Endothelial cell of umbilical vein (primary cell): ENCODE results near the gene CYP21A2. TPM values are rescaled to one million over a fixed set of nuclear protein-coding genes. Genes with fewer than 3 reads are reported as not detected.

ENCODE experiments used
- BruUV-seq: library from RNA; stranded (reverse); fragments of 400-500 nt; replicated peaks from 2 replicates; lab custom pipeline; 2021; lab: Mats Ljungman, UMichigan
- CTCF ChIA-PET: fragments of 300-600, 350-600 bp; sonication (Branson Sonifier 250); formaldehyde crosslinking; loops from one replicate; lab custom pipeline; 2021; ENCODE audit warnings: antibody characterized with exemption, inconsistent platforms; lab: Charles Lee
- POLR2A ChIA-PET: fragments of 300-600, 350-600 bp; sonication (Branson Sonifier 250); formaldehyde crosslinking; loops from one replicate; lab custom pipeline; 2021; ENCODE audit warnings: antibody characterized with exemption, inconsistent platforms; lab: Charles Lee
- DNase-seq: peaks from one replicate; pipeline ENCODE4 v3.0.0-alpha.2; 2011; ENCODE audit warnings: low read depth, low spot score
- FAIRE-seq: peaks from 2 replicates; lab custom pipeline; 2011; peaks lifted over from hg19 to GRCh38; lab: Jason Lieb, UNC
- H2AFZ ChIP-seq: 2 replicates; pipeline ENCODE4 v1.6.0; 2012; ENCODE audit warnings: low read depth, low read length, control low read depth, inconsistent platforms
- H3K27ac ChIP-seq: 2 replicates; pipeline ENCODE4 v1.5.1; 2011; ENCODE audit warnings: low read depth, mild to moderate bottlenecking, control low read depth, low read length, moderate library complexity; ENCODE audit not compliant: insufficient read depth
- H3K27me3 ChIP-seq, 2 experiments: 2 replicates each; pipeline versions ENCODE4 v1.6.0 to v1.6.1; 2011; ENCODE audit warnings: low read length in 2 of 2, mixed read lengths in 1 of 2; ENCODE audit not compliant: control insufficient read depth in 2 of 2, insufficient read depth in 2 of 2
- H3K36me3 ChIP-seq, 2 experiments: 2 replicates in 1 of 2; 3 replicates in 1 of 2; pipeline ENCODE4 v1.5.1; 2011; ENCODE audit warnings: low read length in 2 of 2, mild to moderate bottlenecking in 1 of 2, moderate library complexity in 1 of 2; ENCODE audit not compliant: control insufficient read depth in 2 of 2, insufficient read depth in 2 of 2; ENCODE audit errors: extremely low read depth in 1 of 2
- H3K4me1 ChIP-seq: 3 replicates; pipeline ENCODE4 v1.5.1; 2011; ENCODE audit warnings: mild to moderate bottlenecking, low read length; ENCODE audit not compliant: control insufficient read depth, insufficient read depth; ENCODE audit errors: extremely low read depth
- H3K4me2 ChIP-seq: 2 replicates; pipeline ENCODE4 v1.6.1; 2011; ENCODE audit warnings: low read length, control low read depth, mixed read lengths; ENCODE audit not compliant: insufficient read depth
- H3K4me3 ChIP-seq, 3 experiments: fragments of 200-600 bp in 1 of 3; sonication (generic), shearing (Covaris generic) in 1 of 3; replicated peaks in 1 of 3; 2 replicates each; pipeline ENCODE4 v1.5.1; 2011 to 2016; ENCODE audit warnings: control low read depth in 3 of 3, low read length in 3 of 3, mild to moderate bottlenecking in 2 of 3, inconsistent platforms in 1 of 3, low read depth in 1 of 3, moderate library complexity in 1 of 3; ENCODE audit not compliant: insufficient read depth in 1 of 3
- H3K79me2 ChIP-seq: 2 replicates; pipeline ENCODE4 v1.6.0; 2012; ENCODE audit warnings: low read length, inconsistent platforms; ENCODE audit not compliant: control insufficient read depth, insufficient read depth
- H3K9ac ChIP-seq: replicated peaks from 2 replicates; pipeline ENCODE3; 2011; ENCODE audit warnings: low read length, control low read depth; ENCODE audit not compliant: insufficient read depth; ENCODE audit errors: extremely low read depth
- H3K9me1 ChIP-seq: replicated peaks from 3 replicates; pipeline ENCODE4 v1.6.0; 2011; ENCODE audit warnings: mild to moderate bottlenecking, low read length; ENCODE audit not compliant: control insufficient read depth, insufficient read depth; ENCODE audit errors: extremely low read depth
- H3K9me3 ChIP-seq: replicated peaks from 2 replicates; pipeline ENCODE4 v1.5.1; 2012; ENCODE audit warnings: low read length, inconsistent platforms; ENCODE audit not compliant: control insufficient read depth, insufficient read depth
- H4K20me1 ChIP-seq: replicated peaks from 2 replicates; pipeline ENCODE3; 2011; ENCODE audit warnings: mild to moderate bottlenecking, low read length; ENCODE audit not compliant: control insufficient read depth, insufficient read depth; ENCODE audit errors: extremely low read depth
- CTCF ChIP-seq, 2 donors: IDR thresholded peaks; 1 replicate in 1 of 2; 2 replicates in 1 of 2; pipeline ENCODE4 v1.5.1; 2011; ENCODE audit warnings: low read length in 2 of 2, mild to moderate bottlenecking in 2 of 2, moderate library complexity in 2 of 2, control low read depth in 1 of 2, inconsistent platforms in 1 of 2, low read depth in 1 of 2; ENCODE audit not compliant: insufficient read depth in 1 of 2; ENCODE audit errors: extremely low read depth in 1 of 2
- EZH2 ChIP-seq: IDR thresholded peaks from 2 replicates; pipeline ENCODE4 v1.6.1; 2012; ENCODE audit warnings: borderline replicate concordance, low read depth, mild to moderate bottlenecking, moderate library complexity, low read length, inconsistent platforms; ENCODE audit not compliant: severe bottlenecking
- FOS ChIP-seq: IDR thresholded peaks from 2 replicates; pipeline ENCODE4 v1.6.1; 2011; ENCODE audit warnings: mild to moderate bottlenecking, low read length, moderate library complexity, borderline replicate concordance; ENCODE audit not compliant: insufficient read depth
- GATA2 ChIP-seq: IDR thresholded peaks from 2 replicates; pipeline ENCODE4 v1.7.0; 2011; ENCODE audit warnings: low read depth, mild to moderate bottlenecking, moderate library complexity, mixed read lengths, low read length; ENCODE audit not compliant: insufficient read length, insufficient read depth
- JUN ChIP-seq: IDR thresholded peaks from 2 replicates; pipeline ENCODE4 v1.6.1; 2011; ENCODE audit warnings: borderline replicate concordance, low read depth; ENCODE audit not compliant: insufficient read length, insufficient read depth
- MAX ChIP-seq: IDR thresholded peaks from 2 replicates; pipeline ENCODE4 v1.6.1; 2011; ENCODE audit not compliant: insufficient read depth, insufficient read length
- MYC ChIP-seq: IDR thresholded peaks from one replicate; pipeline ENCODE4 v1.6.1; 2011; ENCODE audit warnings: mild to moderate bottlenecking, low read depth, low read length
- POLR2A ChIP-seq: IDR thresholded peaks from 2 replicates; pipeline ENCODE4 v1.6.1; 2012; ENCODE audit warnings: low read depth, mild to moderate bottlenecking, control low read depth, low read length
- POLR2AphosphoS5 ChIP-seq: IDR thresholded peaks from 2 replicates; pipeline ENCODE4 v1.6.1; 2012; ENCODE audit warnings: low read depth, mild to moderate bottlenecking, control low read depth, low read length, moderate library complexity; ENCODE audit not compliant: insufficient read depth
- dilution Hi-C: fragments of 300-500 bp; cut with MboI; formaldehyde crosslinking; loops from one replicate; pipeline ENCODE4 v1.15.0; 2019; ENCODE audit warnings: low sequenced_read_pairs; ENCODE audit not compliant: extremely low pct_ligation_motif_present
- intact Hi-C: fragments of 100-400 bp; cut with micrococcal nuclease; formaldehyde crosslinking; loops from one replicate; pipeline ENCODE4 v1.10.0; 2022
- polyA plus RNA-seq, 4 experiments: library from polyadenylated mRNA; depleted of rRNA in 3 of 4; stranded (reverse) in 3 of 4; unstranded in 1 of 4; fragments of >200 nt; gene quantifications; 2 replicates each; pipeline versions ENCODE4 v1.2.1 to v1.2.3, GENCODE V29; 2011 to 2012; ENCODE audit warnings: missing spikeins in 1 of 4
- total RNA-seq: library from RNA; stranded (reverse); gene quantifications from 2 replicates; pipeline ENCODE4 v1.2.3, GENCODE V29; 2021

CYP21A2 gene
- total and polyA plus RNA-seq, 2 donors (not counting 3 experiments of a cell fraction or from before 2014, with no cell fraction given) = 0.22 to 0.46 TPM

- Histone ChIP-seq H3K4me1 (no peaks in the 10 kb centered on the region), H2AFZ (no peak overlapping the region), H3K4me3 (no peak overlapping the region), H3K79me2 (no peaks in the 10 kb centered on the region), H3K9ac (no peak overlapping the region), H3K36me3 (no peaks in the 10 kb centered on the region), H3K27me3 (peaks cover 15 to 28% of the 10 kb centered on the region in 2 experiments), H4K20me1 (no peaks in the 10 kb centered on the region), H3K4me2 (no peak overlapping the region), H3K27ac (no peak overlapping the region), H3K9me1 (no peaks in the 10 kb centered on the region), H3K9me3 (no peaks in the 10 kb centered on the region)
- no peak for TF ChIP-seq MAX
- TF ChIP-seq JUN = no peak
- no peak for TF ChIP-seq EZH2
- no peak for TF ChIP-seq GATA2
- no peak for TF ChIP-seq POLR2AphosphoS5
- no peak for FAIRE-seq
- no peak for DNase-seq
- CTCF ChIA-PET = interaction anchor here (1.0 to 1.8 kb wide), 6 partner anchors 13 to 612 kb away, joined by 3 to 7 read pairs (median 5); no protein-coding TSS in a partner anchor
- intact Hi-C loops (no loop called here), dilution Hi-C loops (no loop called here)
- BruUV-seq = no TSS peak
- POLR2A ChIA-PET = no interaction called here
Observed at GRCh38 chr6:32088487-32089049, 50.4 kb downstream of the CYP21A2 start.

- no peaks in the 10 kb centered on the region for H3K36me3 ChIP-seq
- BruUV-seq = no TSS peak
- intact Hi-C loops (no loop called here), dilution Hi-C loops (no loop called here)
- FAIRE-seq = no peak
- no peaks in the 10 kb centered on the region for H3K4me1 ChIP-seq
- H3K27ac ChIP-seq = no peak overlapping the region
- H4K20me1 ChIP-seq = no peaks in the 10 kb centered on the region
- no peak overlapping the region for H2AFZ ChIP-seq
- CTCF ChIA-PET = interaction anchor here (1.6 to 1.8 kb wide), 2 partner anchors 30 to 107 kb away, joined by 5 to 7 read pairs; no protein-coding TSS in a partner anchor
- DNase-seq = no peak
- no peaks in the 10 kb centered on the region for H3K9me3 ChIP-seq
- no peaks in the 10 kb centered on the region for H3K9me1 ChIP-seq
- TF ChIP-seq EZH2 (no peak), MAX (no peak), JUN (no peak), POLR2A (no peak), FOS (no peak), POLR2AphosphoS5 (no peak), CTCF (IDR thresholded peaks at IDR 0.05; ENCODE audit: extremely low read depth in 1 of 2, insufficient read depth in 1 of 2, low read depth in 1 of 2, low read length in 2 of 2) (no peak), MYC (no peak), GATA2 (no peak)
- POLR2A ChIA-PET = no interaction called here
- no peak overlapping the region for H3K4me2 ChIP-seq
- H3K4me3 ChIP-seq = no peak overlapping the region
- no peaks in the 10 kb centered on the region for H3K79me2 ChIP-seq
- H3K9ac ChIP-seq = no peak overlapping the region
- peaks cover 15 to 28% of the 10 kb centered on the region in 2 experiments for H3K27me3 ChIP-seq
Observed at GRCh38 chr6:32089082-32089828, 51.0 kb downstream of the CYP21A2 start.
